NOMO-1 (cell line): Measurements from ENCODE around the gene GABBR1.

Source experiments
- DNase-seq, 2 experiments: peaks; one replicate each; lab custom pipeline; 2025; ENCODE audit not compliant: unreplicated experiment in 2 of 2; lab: John Stamatoyannopoulos, UW

GABBR1 gene

GRCh38 chr6:29530671-29531310 lies 102.2 kb downstream of the GABBR1 start:
- no peak for DNase-seq

- no peak for DNase-seq
Measured at GRCh38 chr6:29529956-29530355, 103.0 kb downstream of the GABBR1 start.

GRCh38 chr6:29528988-29529560 lies 103.9 kb downstream of the GABBR1 start:
- no peak for DNase-seq

- DNase-seq = no peak
Measured at GRCh38 chr6:29528300-29528931, 104.6 kb downstream of the GABBR1 start.

- DNase-seq = no peak
Measured at GRCh38 chr6:29527564-29527963, 105.4 kb downstream of the GABBR1 start.

GRCh38 chr6:29527126-29527525 lies 105.9 kb downstream of the GABBR1 start:
- no peak for DNase-seq

- DNase-seq = no peak
Measured at GRCh38 chr6:29525311-29525639, 107.7 kb downstream of the GABBR1 start.

GRCh38 chr6:29524444-29525310 lies 108.3 kb downstream of the GABBR1 start:
- no peak for DNase-seq

GRCh38 chr6:29524044-29524443 lies 108.9 kb downstream of the GABBR1 start:
- no peak for DNase-seq

- DNase-seq = no peak
Measured at GRCh38 chr6:29522227-29522626, 110.8 kb downstream of the GABBR1 start.

GRCh38 chr6:29521006-29521680 lies 111.8 kb downstream of the GABBR1 start:
- no peak for DNase-seq

GRCh38 chr6:29520232-29520631 lies 112.8 kb downstream of the GABBR1 start:
- DNase-seq = no peak

GRCh38 chr6:29519291-29520010 lies 113.5 kb downstream of the GABBR1 start:
- no peak for DNase-seq

GRCh38 chr6:29517728-29518440 lies 115.1 kb downstream of the GABBR1 start:
- DNase-seq = no peak

GRCh38 chr6:29517245-29517644 lies 115.7 kb downstream of the GABBR1 start:
- no peak for DNase-seq

GRCh38 chr6:29516108-29516507 lies 116.9 kb downstream of the GABBR1 start:
- DNase-seq = peak in 1 of 2 experiments; percentile 8

GRCh38 chr6:29510746-29511300 lies 122.2 kb downstream of the GABBR1 start:
- no peak for DNase-seq

GRCh38 chr6:29510202-29510601 lies 122.8 kb downstream of the GABBR1 start:
- no peak for DNase-seq
